MM.1S (cell line): ENCODE measurements around the gene ZNF479.

ENCODE experiments used
- DNase-seq: peaks from one replicate; pipeline ENCODE4 v3.0.0-alpha.2; 2015
- H2AFZ ChIP-seq: fragments of 300-600 bp; sonication (generic); 2 replicates; pipeline ENCODE4 v1.6.0; 2016; ENCODE audit warnings: antibody characterized with exemption, low read length
- H3F3A ChIP-seq: fragments of 300-600 bp; sonication (generic); 2 replicates; pipeline ENCODE4 v1.6.1; 2016; ENCODE audit warnings: mild to moderate bottlenecking, antibody characterized with exemption, low read length, moderate library complexity, mixed read lengths; ENCODE audit not compliant: insufficient read depth
- H3K27ac ChIP-seq: fragments of 300-600 bp; sonication (generic); 2 replicates; pipeline ENCODE4 v1.5.1; 2016; ENCODE audit warnings: mild to moderate bottlenecking, low read length
- H3K27me3 ChIP-seq: fragments of 300-600 bp; sonication (generic); replicated peaks from 2 replicates; pipeline ENCODE4 v1.6.0; 2016; ENCODE audit warnings: low read length; ENCODE audit not compliant: insufficient read depth
- H3K36me3 ChIP-seq: fragments of 300-600 bp; sonication (generic); replicated peaks from 2 replicates; pipeline ENCODE4 v1.6.1; 2016; ENCODE audit warnings: mild to moderate bottlenecking, low read length, mixed read lengths; ENCODE audit not compliant: insufficient read depth
- H3K4me1 ChIP-seq: fragments of 300-600 bp; sonication (generic); 2 replicates; pipeline ENCODE4 v1.6.1; 2016; ENCODE audit warnings: low read length, mixed read lengths
- H3K4me2 ChIP-seq: fragments of 300-600 bp; sonication (generic); 2 replicates; pipeline ENCODE4 v1.6.0; 2016; ENCODE audit warnings: low read depth, low read length
- H3K4me3 ChIP-seq: fragments of 300-600 bp; sonication (generic); 2 replicates; pipeline ENCODE4 v1.5.1; 2016; ENCODE audit warnings: low read length, mixed read lengths
- H3K79me2 ChIP-seq: fragments of 300-600 bp; sonication (generic); 2 replicates; pipeline ENCODE4 v1.6.1; 2016; ENCODE audit warnings: mixed run types, low read length, mixed read lengths
- H3K9ac ChIP-seq: fragments of 300-600 bp; sonication (generic); 2 replicates; pipeline ENCODE4 v1.6.1; 2016; ENCODE audit warnings: low read length, mixed read lengths
- H3K9me2 ChIP-seq: fragments of 300-600 bp; sonication (generic); replicated peaks from 2 replicates; pipeline ENCODE4 v1.6.1; 2016; ENCODE audit warnings: mild to moderate bottlenecking, low read length, mixed read lengths; ENCODE audit not compliant: insufficient read depth
- H3K9me3 ChIP-seq: fragments of 300-600 bp; sonication (generic); replicated peaks from 2 replicates; pipeline ENCODE4 v1.6.1; 2016; ENCODE audit warnings: mild to moderate bottlenecking, low read length, mixed read lengths; ENCODE audit not compliant: insufficient read depth
- H4K20me1 ChIP-seq: fragments of 300-600 bp; sonication (generic); 2 replicates; pipeline ENCODE4 v1.6.1; 2016; ENCODE audit warnings: mild to moderate bottlenecking, low read length, moderate library complexity, mixed read lengths; ENCODE audit not compliant: insufficient read depth
- CTCF ChIP-seq: fragments of 300-600 bp; sonication (generic); IDR thresholded peaks from 2 replicates; pipeline ENCODE4 v1.5.1; 2016; ENCODE audit warnings: antibody characterized with exemption, low read length, mixed read lengths
- EZH2 ChIP-seq: fragments of 300-600 bp; sonication (generic); optimal IDR thresholded peaks from 2 replicates; pipeline ENCODE3; 2017; ENCODE audit warnings: low read depth, mild to moderate bottlenecking, antibody characterized with exemption, low read length, mixed read lengths
- EZH2phosphoT487 ChIP-seq: fragments of 300-600 bp; sonication (generic); IDR thresholded peaks from 2 replicates; pipeline ENCODE4 v1.6.1; 2018; ENCODE audit warnings: antibody characterized with exemption, low read length

Gene ZNF479

GRCh38 chr7:57178768-57179139 is 46.5 kb upstream of the ZNF479 start:
- no peaks in the 10 kb centered on the region for H3K27me3 ChIP-seq
- no peaks in the 10 kb centered on the region for H3K36me3 ChIP-seq
- no peak overlapping the region for H3K4me2 ChIP-seq
- H3F3A ChIP-seq: no peaks in the 10 kb centered on the region
- no peaks in the 10 kb centered on the region for H3K9me3 ChIP-seq
- no peak overlapping the region for H3K27ac ChIP-seq
- H3K4me3 ChIP-seq: no peak overlapping the region
- H3K4me1 ChIP-seq: no peaks in the 10 kb centered on the region
- H3K9ac ChIP-seq: no peak overlapping the region
- H2AFZ ChIP-seq: no peak overlapping the region
- no peaks in the 10 kb centered on the region for H3K79me2 ChIP-seq
- no peaks in the 10 kb centered on the region for H3K9me2 ChIP-seq
- H4K20me1 ChIP-seq: no peaks in the 10 kb centered on the region
- no peak for DNase-seq
- TF ChIP-seq EZH2: no peak

- H3K79me2 ChIP-seq: no peaks in the 10 kb centered on the region
- H3K4me1 ChIP-seq: no peaks in the 10 kb centered on the region
- H3K9me3 ChIP-seq: no peaks in the 10 kb centered on the region
- H3K9ac ChIP-seq: no peak overlapping the region
- H3K27ac ChIP-seq: no peak overlapping the region
- no peak overlapping the region for H3K4me3 ChIP-seq
- H3F3A ChIP-seq: no peaks in the 10 kb centered on the region
- TF ChIP-seq EZH2phosphoT487 (no peak), EZH2 (no peak), CTCF (no peak)
- no peaks in the 10 kb centered on the region for H3K9me2 ChIP-seq
- DNase-seq: no peak
- H3K27me3 ChIP-seq: no peaks in the 10 kb centered on the region
- no peaks in the 10 kb centered on the region for H3K36me3 ChIP-seq
- H3K4me2 ChIP-seq: no peak overlapping the region
- H4K20me1 ChIP-seq: no peaks in the 10 kb centered on the region
- H2AFZ ChIP-seq: no peak overlapping the region
Measured at GRCh38 chr7:57177856-57178767, 45.9 kb upstream of the ZNF479 start.

GRCh38 chr7:57176928-57177635 is 44.8 kb upstream of the ZNF479 start:
- no peaks in the 10 kb centered on the region for H3K27me3 ChIP-seq
- H3F3A ChIP-seq: no peaks in the 10 kb centered on the region
- no peak overlapping the region for H3K4me2 ChIP-seq
- H3K9me2 ChIP-seq: no peaks in the 10 kb centered on the region
- no peak overlapping the region for H3K27ac ChIP-seq
- TF ChIP-seq CTCF: no peak
- no peak for TF ChIP-seq EZH2phosphoT487
- no peak for TF ChIP-seq EZH2
- no peak overlapping the region for H2AFZ ChIP-seq
- no peaks in the 10 kb centered on the region for H3K79me2 ChIP-seq
- H3K4me1 ChIP-seq: no peaks in the 10 kb centered on the region
- no peaks in the 10 kb centered on the region for H3K36me3 ChIP-seq
- no peaks in the 10 kb centered on the region for H3K9me3 ChIP-seq
- H3K9ac ChIP-seq: no peak overlapping the region
- DNase-seq: no peak
- no peak overlapping the region for H3K4me3 ChIP-seq
- no peaks in the 10 kb centered on the region for H4K20me1 ChIP-seq
